ENCODE measurements around the gene RTN4RL1.

GRCh38 chr17:1936766-1937165 is 88.4 kb downstream of the RTN4RL1 start:
- TF ChIP-seq, protein P1, sequence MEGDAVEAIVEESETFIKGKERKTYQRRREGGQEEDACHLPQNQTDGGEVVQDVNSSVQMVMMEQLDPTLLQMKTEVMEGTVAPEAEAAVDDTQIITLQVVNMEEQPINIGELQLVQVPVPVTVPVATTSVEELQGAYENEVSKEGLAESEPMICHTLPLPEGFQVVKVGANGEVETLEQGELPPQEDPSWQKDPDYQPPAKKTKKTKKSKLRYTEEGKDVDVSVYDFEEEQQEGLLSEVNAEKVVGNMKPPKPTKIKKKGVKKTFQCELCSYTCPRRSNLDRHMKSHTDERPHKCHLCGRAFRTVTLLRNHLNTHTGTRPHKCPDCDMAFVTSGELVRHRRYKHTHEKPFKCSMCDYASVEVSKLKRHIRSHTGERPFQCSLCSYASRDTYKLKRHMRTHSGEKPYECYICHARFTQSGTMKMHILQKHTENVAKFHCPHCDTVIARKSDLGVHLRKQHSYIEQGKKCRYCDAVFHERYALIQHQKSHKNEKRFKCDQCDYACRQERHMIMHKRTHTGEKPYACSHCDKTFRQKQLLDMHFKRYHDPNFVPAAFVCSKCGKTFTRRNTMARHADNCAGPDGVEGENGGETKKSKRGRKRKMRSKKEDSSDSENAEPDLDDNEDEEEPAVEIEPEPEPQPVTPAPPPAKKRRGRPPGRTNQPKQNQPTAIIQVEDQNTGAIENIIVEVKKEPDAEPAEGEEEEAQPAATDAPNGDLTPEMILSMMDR (IDR thresholded peaks at IDR 0.05): no peak
- TF ChIP-seq POLR2A (IDR thresholded peaks at IDR 0.05): no peak
